Naive B cell (primary cell): Measurements from ENCODE around the gene FGFBP2. TPM values are rescaled to one million over a fixed set of nuclear protein-coding genes. Genes with fewer than 3 reads are reported as not detected.

Source experiments
- ATAC-seq, 2 donors: fragments of 150-1000 bp; cut with Tn5 transposase; 2 replicates each; pipeline ENCODE4 v1.10.0; 2021; ENCODE audit warnings: low read depth in 2 of 2, mild to moderate bottlenecking in 2 of 2, moderate library complexity in 2 of 2
- DNase-seq: peaks from one replicate; pipeline ENCODE4 v3.0.0; 2022
- H3K27ac Mint-ChIP-seq, 6 donors: one replicate each; pipeline ENCODE4 v1.8.0; 2020 to 2022; ENCODE audit warnings: mild to moderate bottlenecking in 6 of 6, mixed read lengths in 6 of 6, moderate library complexity in 5 of 6, inconsistent platforms in 2 of 6
- H3K27me3 Mint-ChIP-seq, 3 donors: one replicate each; pipeline ENCODE4 v1.8.0; 2021 to 2022; ENCODE audit warnings: mixed read lengths in 3 of 3, mild to moderate bottlenecking in 1 of 3
- H3K36me3 Mint-ChIP-seq, 2 donors: one replicate each; pipeline ENCODE4 v1.8.0; 2020 to 2022; ENCODE audit warnings: mixed read lengths in 2 of 2, inconsistent platforms in 1 of 2, mild to moderate bottlenecking in 1 of 2
- H3K4me1 Mint-ChIP-seq, 3 donors: one replicate each; pipeline ENCODE4 v1.8.0; 2020 to 2022; ENCODE audit warnings: mixed read lengths in 3 of 3, inconsistent platforms in 1 of 3, mild to moderate bottlenecking in 1 of 3, moderate library complexity in 1 of 3
- H3K4me3 Mint-ChIP-seq, 8 donors: one replicate each; pipeline ENCODE4 v1.8.0; 2020 to 2022; ENCODE audit warnings: mild to moderate bottlenecking in 8 of 8, mixed read lengths in 8 of 8, moderate library complexity in 8 of 8, inconsistent platforms in 2 of 8
- H3K9me3 Mint-ChIP-seq, 7 donors: one replicate each; pipeline ENCODE4 v1.8.0; 2020 to 2022; ENCODE audit warnings: mixed read lengths in 7 of 7, mild to moderate bottlenecking in 5 of 7, inconsistent platforms in 2 of 7, moderate library complexity in 1 of 7
- polyA plus RNA-seq, 6 donors: library from polyadenylated mRNA; unstranded; fragments of 300-500 nt; fragmentation: Illumina TruSeq; gene quantifications; one replicate each; pipeline ENCODE4 v1.2.3, GENCODE V29; 2021; ENCODE audit warnings: low read depth in 6 of 6

The FGFBP2 gene
- polyA plus RNA-seq, 6 donors from 2014 or later = 0.55 to 2.2 (median 1.6) TPM

DNA sequence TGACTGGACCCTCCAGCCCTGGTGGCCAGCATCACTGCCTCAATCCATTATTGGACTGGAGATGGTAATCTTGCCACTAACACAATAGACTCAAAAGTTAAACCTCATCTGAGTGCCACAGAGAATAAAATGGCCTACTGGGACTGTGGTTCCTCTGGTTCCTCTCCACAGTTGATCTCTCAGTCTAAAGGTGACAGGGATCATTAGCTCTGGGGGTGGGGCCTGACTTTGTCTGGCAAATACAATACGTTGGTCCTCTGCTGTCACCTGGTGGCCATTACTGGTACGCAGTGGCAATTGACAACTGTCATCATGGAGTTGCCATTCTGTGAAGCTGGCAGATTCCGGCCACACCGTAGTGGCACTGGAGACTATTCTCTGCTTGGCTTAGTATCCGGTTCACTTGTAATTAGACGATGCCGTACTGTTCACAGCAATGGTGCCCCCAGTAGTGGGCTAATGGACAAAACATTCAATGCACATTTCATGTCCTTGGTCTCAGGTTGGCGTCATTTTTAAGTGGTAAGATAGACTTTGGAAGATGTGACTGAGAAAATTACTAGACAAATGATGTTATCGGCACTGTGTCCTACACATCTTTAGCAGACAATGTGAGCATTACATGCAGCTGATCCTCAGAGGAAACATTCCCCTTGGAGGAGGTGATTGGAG is 6.7 kb downstream of the FGFBP2 start:
- Mint-ChIP-seq H3K27ac (no peak overlapping the region), H3K4me3 (no peak overlapping the region), H3K9me3 (peaks cover 5 to 20% (median 12%) of the 10 kb centered on the region in 7 donors), H3K4me1 (peaks cover 0 to 8% (median 0%) of the 10 kb centered on the region in 3 donors), H3K36me3 (peaks cover 0 to 9% of the 10 kb centered on the region in 2 donors), H3K27me3 (no peaks in the 10 kb centered on the region)
- ATAC-seq (peak; percentile 94 to 98), DNase-seq (peak; percentile 67)

DNA sequence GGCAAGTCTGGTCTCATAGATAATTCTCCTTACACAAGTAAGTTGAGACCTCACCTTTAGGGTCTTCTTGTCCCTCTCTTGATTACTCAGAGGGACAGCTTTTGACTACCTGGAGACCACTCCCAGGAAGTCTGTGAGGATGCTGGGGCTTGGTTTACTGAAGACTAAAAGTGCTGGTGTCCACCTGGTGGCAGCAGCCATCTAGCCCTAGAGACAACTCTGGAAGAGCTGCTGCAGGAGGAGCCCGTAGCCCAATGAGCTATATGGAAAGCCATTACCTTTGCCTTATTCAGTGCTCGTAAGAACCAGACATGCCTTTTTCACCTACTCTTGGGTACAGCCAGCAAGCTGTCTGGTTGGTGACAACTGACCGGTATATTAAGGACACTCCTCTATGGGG is 7.3 kb downstream of the FGFBP2 start:
- Mint-ChIP-seq H3K4me1 (peaks cover 0 to 8% (median 0%) of the 10 kb centered on the region in 3 donors), H3K36me3 (peaks cover 0 to 9% of the 10 kb centered on the region in 2 donors), H3K4me3 (no peak overlapping the region), H3K27ac (no peak overlapping the region), H3K9me3 (peaks cover 5 to 20% (median 12%) of the 10 kb centered on the region in 7 donors), H3K27me3 (no peaks in the 10 kb centered on the region)
- no peak for DNase-seq
- no peak for ATAC-seq

DNA sequence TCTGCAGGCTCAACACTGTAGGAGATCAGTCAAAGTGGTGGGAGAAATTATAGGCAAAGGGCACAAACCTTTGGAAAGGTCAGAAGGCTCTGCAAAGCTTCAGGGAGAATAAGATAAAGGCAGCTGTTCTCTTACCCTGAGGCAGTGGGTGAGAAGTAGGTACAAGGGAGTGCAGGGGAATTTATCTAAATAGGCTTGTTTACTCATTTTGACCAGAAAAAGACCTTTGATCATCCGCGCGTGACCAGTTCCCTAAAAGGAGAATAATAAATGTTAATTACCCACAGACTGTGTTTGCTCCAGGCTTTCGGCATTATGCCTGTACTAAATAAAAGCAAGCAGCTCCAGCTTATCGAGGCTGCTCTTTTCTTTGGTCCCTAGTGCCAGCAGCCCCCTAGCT is 9.3 kb downstream of the FGFBP2 start:
- H3K27me3 Mint-ChIP-seq = no peaks in the 10 kb centered on the region
- DNase-seq = no peak
- H3K9me3 Mint-ChIP-seq = peaks cover 5 to 20% (median 12%) of the 10 kb centered on the region in 7 donors
- H3K27ac Mint-ChIP-seq = no peak overlapping the region
- peaks cover 0 to 9% of the 10 kb centered on the region in 2 donors for H3K36me3 Mint-ChIP-seq
- no peak overlapping the region for H3K4me3 Mint-ChIP-seq
- peaks cover 0 to 8% (median 0%) of the 10 kb centered on the region in 3 donors for H3K4me1 Mint-ChIP-seq
- ATAC-seq = no peak

- Mint-ChIP-seq H3K4me3 (no peak overlapping the region), H3K27me3 (no peaks in the 10 kb centered on the region), H3K4me1 (peaks cover 0 to 8% (median 0%) of the 10 kb centered on the region in 3 donors), H3K36me3 (peaks cover 0 to 9% of the 10 kb centered on the region in 2 donors), H3K27ac (peak overlapping the region in 1 of 6 donors; percentile 78), H3K9me3 (peaks cover 5 to 20% (median 12%) of the 10 kb centered on the region in 7 donors)
- ATAC-seq (no peak), DNase-seq (no peak)
Observed at GRCh38 chr4:15951781-15952180, 11.2 kb downstream of the FGFBP2 start.

- H3K4me1 Mint-ChIP-seq = no peaks in the 10 kb centered on the region
- H3K9me3 Mint-ChIP-seq = peaks cover 0 to 6% (median 0%) of the 10 kb centered on the region in 7 donors
- H3K27ac Mint-ChIP-seq = peak overlapping the region in 1 of 6 donors; percentile 17
- H3K36me3 Mint-ChIP-seq = no peaks in the 10 kb centered on the region
- no peak overlapping the region for H3K4me3 Mint-ChIP-seq
- DNase-seq = no peak
- no peak for ATAC-seq
- H3K27me3 Mint-ChIP-seq = no peaks in the 10 kb centered on the region
Observed at GRCh38 chr4:15948826-15949225, 14.1 kb downstream of the FGFBP2 start.

DNA sequence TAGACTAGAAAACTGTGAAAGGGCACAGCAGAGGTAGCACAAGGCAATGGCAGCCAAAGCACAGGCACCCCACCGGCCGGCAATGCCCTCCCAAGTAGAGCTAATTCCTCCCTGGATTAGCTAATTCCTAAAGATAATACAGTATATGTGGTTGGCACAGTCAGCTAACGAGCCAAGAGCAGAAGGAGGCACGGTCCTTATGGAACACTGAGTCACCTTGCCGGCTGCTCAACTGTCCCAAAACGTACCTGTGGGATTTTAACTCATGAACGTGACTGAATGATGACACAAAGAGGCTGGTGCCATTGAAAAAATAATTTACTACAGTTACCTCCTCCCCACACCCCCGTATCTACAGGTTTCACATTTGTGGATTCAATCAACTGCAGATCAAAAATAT is 15.3 kb downstream of the FGFBP2 start:
- no peaks in the 10 kb centered on the region for H3K36me3 Mint-ChIP-seq

DNA sequence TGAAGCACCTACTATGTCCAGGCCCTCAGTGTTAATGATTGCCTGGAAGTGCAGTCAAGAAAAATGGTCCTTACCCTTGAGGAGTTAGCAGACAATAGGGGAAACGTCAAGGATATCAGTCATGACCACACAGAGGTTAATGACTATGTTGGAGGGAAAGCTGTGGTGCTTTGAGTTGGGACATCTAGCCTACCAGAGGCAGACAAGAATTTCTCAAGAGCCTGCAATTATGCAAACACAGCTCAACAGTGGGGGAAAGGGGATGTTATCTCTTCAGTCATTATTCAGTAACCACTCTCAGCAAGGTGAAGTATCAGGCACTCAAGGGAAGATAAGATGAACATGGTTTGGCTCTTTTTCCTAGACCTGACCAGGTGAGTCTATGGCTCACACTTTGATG is 17.5 kb downstream of the FGFBP2 start:
- H3K27me3 Mint-ChIP-seq = peaks cover 0 to 2% (median 2%) of the 10 kb centered on the region in 3 donors
- no peaks in the 10 kb centered on the region for H3K4me1 Mint-ChIP-seq
- no peak overlapping the region for H3K27ac Mint-ChIP-seq
- H3K9me3 Mint-ChIP-seq = no peaks in the 10 kb centered on the region
- ATAC-seq (no peak), DNase-seq (no peak)
- H3K4me3 Mint-ChIP-seq = no peak overlapping the region
- no peaks in the 10 kb centered on the region for H3K36me3 Mint-ChIP-seq

More for the DNA sequence above, 15.3 kb downstream of the FGFBP2 start:
- H3K27me3 Mint-ChIP-seq = no peaks in the 10 kb centered on the region
- DNase-seq = no peak
- H3K9me3 Mint-ChIP-seq = no peaks in the 10 kb centered on the region
- ATAC-seq = no peak
- no peak overlapping the region for H3K4me3 Mint-ChIP-seq
- no peak overlapping the region for H3K27ac Mint-ChIP-seq
- no peaks in the 10 kb centered on the region for H3K4me1 Mint-ChIP-seq

- no peak overlapping the region for H3K4me3 Mint-ChIP-seq
- no peak overlapping the region for H3K27ac Mint-ChIP-seq
- H3K36me3 Mint-ChIP-seq = no peaks in the 10 kb centered on the region
- DNase-seq (no peak), ATAC-seq (no peak)
- no peaks in the 10 kb centered on the region for H3K9me3 Mint-ChIP-seq
- H3K4me1 Mint-ChIP-seq = no peaks in the 10 kb centered on the region
- H3K27me3 Mint-ChIP-seq = peaks cover 0 to 8% (median 7%) of the 10 kb centered on the region in 3 donors
Observed at GRCh38 chr4:15944895-15945294, 18.1 kb downstream of the FGFBP2 start.

- DNase-seq = no peak
- no peak overlapping the region for H3K27ac Mint-ChIP-seq
- H3K4me3 Mint-ChIP-seq = no peak overlapping the region
- H3K36me3 Mint-ChIP-seq = no peaks in the 10 kb centered on the region
- no peaks in the 10 kb centered on the region for H3K9me3 Mint-ChIP-seq
- no peaks in the 10 kb centered on the region for H3K4me1 Mint-ChIP-seq
- peaks cover 6 to 17% (median 7%) of the 10 kb centered on the region in 3 donors for H3K27me3 Mint-ChIP-seq
- no peak for ATAC-seq
Observed at GRCh38 chr4:15942283-15942682, 20.7 kb downstream of the FGFBP2 start.

GRCh38 chr4:15938640-15939039 is 24.3 kb downstream of the FGFBP2 start, which contains the start of gene FGFBP1:
FGFBP1 (minus strand) TSS chr4:15938740; CDS start chr4:15936632, 2,108 bp downstream.
- Mint-ChIP-seq H3K27ac (no peak within 1 kb of the TSS), H3K9me3 (no peaks in the 10 kb centered on the region), H3K4me1 (no peaks in the 10 kb centered on the region), H3K4me3 (no peak within 1 kb of the TSS), H3K27me3 (peaks cover 7 to 17% (median 13%) of the 10 kb centered on the region in 3 donors), H3K36me3 (no peaks in the 10 kb centered on the region)
- DNase-seq (no peak), ATAC-seq (no peak)

GRCh38 chr4:15938182-15938581 is 24.8 kb downstream of the FGFBP2 start:
- Mint-ChIP-seq H3K9me3 (no peaks in the 10 kb centered on the region), H3K36me3 (no peaks in the 10 kb centered on the region), H3K27me3 (peaks cover 7 to 17% (median 13%) of the 10 kb centered on the region in 3 donors), H3K4me1 (no peaks in the 10 kb centered on the region), H3K27ac (no peak overlapping the region), H3K4me3 (no peak overlapping the region)
- DNase-seq (no peak), ATAC-seq (no peak)

DNA sequence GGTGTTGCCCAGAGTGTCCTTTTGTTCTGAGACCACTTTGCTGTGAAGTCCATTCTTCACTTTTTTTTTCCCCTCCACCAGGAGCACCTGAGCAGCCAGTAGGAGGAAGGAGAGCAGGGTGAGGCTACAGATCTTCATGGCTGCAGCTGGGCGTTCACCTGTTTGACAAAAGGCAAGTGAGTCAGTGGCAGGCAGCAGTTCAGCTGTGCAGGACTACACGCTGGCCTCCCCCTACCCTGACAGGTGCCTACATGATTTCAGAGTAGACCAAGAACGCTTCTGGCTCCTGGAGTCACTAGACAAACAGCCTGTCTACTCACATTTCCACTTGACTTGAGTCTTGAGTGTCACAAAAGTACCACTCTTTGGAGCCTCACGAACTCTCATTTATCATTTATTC is 26.5 kb downstream of the FGFBP2 start:
- Mint-ChIP-seq H3K4me1 (peaks cover 0 to 3% (median 0%) of the 10 kb centered on the region in 3 donors), H3K27me3 (peaks cover 7 to 17% (median 13%) of the 10 kb centered on the region in 3 donors), H3K27ac (no peak overlapping the region), H3K4me3 (no peak overlapping the region), H3K9me3 (no peaks in the 10 kb centered on the region), H3K36me3 (no peaks in the 10 kb centered on the region)
- ATAC-seq = no peak
- DNase-seq = no peak

DNA sequence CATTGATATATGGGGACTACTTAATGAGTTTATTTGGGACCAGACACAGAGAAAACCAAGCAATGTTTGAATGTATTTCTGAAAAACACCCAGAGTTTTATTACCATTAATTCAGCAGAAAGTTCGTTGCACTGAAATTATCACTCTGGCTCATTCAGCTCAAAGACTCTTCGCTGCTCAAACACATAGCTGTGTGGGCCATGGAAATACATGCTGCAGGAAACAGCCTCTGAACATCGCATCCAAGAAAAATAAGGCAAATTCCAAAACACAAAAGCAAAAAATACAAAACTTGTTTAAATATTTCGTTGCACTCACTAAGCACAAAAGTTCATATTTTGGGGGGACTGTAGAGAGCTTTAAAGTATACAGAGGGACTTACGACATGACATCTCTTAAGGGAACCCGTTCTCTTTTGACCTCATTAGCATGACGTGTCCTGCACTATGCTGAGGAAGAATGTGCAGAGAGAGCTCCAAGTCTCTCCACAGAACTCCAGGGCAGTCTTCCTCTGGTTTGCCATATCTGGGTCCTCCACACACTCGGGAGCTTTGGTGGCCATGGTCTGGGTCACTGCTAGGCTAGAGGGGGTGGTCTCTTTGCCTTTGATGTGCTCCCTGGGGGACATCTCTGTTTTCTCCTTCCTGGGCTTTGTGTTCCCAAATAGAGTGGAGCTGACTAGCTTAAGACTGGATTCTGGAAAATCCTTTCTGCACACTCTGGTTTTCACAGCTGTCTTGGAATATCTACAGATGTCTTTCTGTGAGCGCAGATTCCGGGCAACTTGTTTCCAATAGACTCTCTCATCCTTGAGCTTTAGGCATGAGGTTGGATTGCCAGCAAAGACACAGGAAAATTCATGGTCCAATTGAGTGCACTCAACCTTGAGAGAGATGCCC is 27.2 kb downstream of the FGFBP2 start:
- Mint-ChIP-seq H3K4me1 (peaks cover 3 to 4% (median 3%) of the 10 kb centered on the region in 3 donors), H3K9me3 (no peaks in the 10 kb centered on the region)

More for the DNA sequence above, 27.2 kb downstream of the FGFBP2 start:
- no peak for ATAC-seq
- Mint-ChIP-seq H3K4me3 (no peak overlapping the region), H3K36me3 (no peaks in the 10 kb centered on the region), H3K27me3 (peaks cover 7 to 16% (median 13%) of the 10 kb centered on the region in 3 donors), H3K27ac (no peak overlapping the region)
- DNase-seq = no peak
